ENCODE measurements around the gene AGER. TPM values are rescaled to one million over a fixed set of nuclear protein-coding genes. Genes with fewer than 3 reads are reported as not detected.
A peak's percentile ranks its signal among the peaks of the same experiment; 100 is the strongest.

AGER gene
- polyA plus RNA-seq, 1 donor from 2014 or later, result 7.2 TPM

DNA sequence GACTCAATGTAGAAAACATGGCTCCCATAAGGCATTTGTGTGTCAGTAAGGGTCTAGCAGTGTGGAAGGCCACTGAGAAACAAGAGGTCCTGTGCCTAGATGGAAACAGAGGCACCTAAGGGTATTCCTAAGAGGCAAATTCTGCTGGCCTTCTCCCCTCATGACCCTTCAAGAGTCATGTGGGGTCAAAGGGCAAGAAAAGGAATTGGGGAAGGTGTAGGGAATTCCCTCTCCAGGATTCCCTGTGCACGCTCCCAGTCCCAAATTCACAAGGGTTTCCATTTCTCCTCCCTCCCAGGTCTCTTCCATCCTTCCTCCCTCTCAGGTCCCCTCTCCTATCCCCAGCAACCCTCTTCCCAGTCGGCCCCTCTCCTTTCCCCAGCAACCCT is 8.7 kb downstream of the AGER start:
- TF ChIP-seq MXI1 (conservative IDR thresholded peaks at IDR 0.05; ENCODE audit: poor library complexity, severe bottlenecking) (peak; percentile 25), EZH2 (IDR thresholded peaks at IDR 0.05; ENCODE audit: borderline replicate concordance, insufficient read depth, low read length, poor library complexity, severe bottlenecking) (no peak), POLR2AphosphoS5 (IDR thresholded peaks at IDR 0.05) (no peak)
- TF ChIP-seq, protein P1, sequence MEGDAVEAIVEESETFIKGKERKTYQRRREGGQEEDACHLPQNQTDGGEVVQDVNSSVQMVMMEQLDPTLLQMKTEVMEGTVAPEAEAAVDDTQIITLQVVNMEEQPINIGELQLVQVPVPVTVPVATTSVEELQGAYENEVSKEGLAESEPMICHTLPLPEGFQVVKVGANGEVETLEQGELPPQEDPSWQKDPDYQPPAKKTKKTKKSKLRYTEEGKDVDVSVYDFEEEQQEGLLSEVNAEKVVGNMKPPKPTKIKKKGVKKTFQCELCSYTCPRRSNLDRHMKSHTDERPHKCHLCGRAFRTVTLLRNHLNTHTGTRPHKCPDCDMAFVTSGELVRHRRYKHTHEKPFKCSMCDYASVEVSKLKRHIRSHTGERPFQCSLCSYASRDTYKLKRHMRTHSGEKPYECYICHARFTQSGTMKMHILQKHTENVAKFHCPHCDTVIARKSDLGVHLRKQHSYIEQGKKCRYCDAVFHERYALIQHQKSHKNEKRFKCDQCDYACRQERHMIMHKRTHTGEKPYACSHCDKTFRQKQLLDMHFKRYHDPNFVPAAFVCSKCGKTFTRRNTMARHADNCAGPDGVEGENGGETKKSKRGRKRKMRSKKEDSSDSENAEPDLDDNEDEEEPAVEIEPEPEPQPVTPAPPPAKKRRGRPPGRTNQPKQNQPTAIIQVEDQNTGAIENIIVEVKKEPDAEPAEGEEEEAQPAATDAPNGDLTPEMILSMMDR (IDR thresholded peaks at IDR 0.05; ENCODE audit: poor library complexity, severe bottlenecking), result no peak
- TF ChIP-seq, protein P2, sequence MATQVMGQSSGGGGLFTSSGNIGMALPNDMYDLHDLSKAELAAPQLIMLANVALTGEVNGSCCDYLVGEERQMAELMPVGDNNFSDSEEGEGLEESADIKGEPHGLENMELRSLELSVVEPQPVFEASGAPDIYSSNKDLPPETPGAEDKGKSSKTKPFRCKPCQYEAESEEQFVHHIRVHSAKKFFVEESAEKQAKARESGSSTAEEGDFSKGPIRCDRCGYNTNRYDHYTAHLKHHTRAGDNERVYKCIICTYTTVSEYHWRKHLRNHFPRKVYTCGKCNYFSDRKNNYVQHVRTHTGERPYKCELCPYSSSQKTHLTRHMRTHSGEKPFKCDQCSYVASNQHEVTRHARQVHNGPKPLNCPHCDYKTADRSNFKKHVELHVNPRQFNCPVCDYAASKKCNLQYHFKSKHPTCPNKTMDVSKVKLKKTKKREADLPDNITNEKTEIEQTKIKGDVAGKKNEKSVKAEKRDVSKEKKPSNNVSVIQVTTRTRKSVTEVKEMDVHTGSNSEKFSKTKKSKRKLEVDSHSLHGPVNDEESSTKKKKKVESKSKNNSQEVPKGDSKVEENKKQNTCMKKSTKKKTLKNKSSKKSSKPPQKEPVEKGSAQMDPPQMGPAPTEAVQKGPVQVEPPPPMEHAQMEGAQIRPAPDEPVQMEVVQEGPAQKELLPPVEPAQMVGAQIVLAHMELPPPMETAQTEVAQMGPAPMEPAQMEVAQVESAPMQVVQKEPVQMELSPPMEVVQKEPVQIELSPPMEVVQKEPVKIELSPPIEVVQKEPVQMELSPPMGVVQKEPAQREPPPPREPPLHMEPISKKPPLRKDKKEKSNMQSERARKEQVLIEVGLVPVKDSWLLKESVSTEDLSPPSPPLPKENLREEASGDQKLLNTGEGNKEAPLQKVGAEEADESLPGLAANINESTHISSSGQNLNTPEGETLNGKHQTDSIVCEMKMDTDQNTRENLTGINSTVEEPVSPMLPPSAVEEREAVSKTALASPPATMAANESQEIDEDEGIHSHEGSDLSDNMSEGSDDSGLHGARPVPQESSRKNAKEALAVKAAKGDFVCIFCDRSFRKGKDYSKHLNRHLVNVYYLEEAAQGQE (IDR thresholded peaks at IDR 0.05; ENCODE audit: borderline replicate concordance), result no peak
- Histone ChIP-seq H3K4me2 (ENCODE audit: low read length) (peak overlapping the region; percentile 88), H3K9me2 (ENCODE audit: insufficient read depth, low read length) (no peaks in the 10 kb centered on the region), H3K27ac (ENCODE audit: low read length) (peak overlapping the region; percentile 97), H3K9me3 (ENCODE audit: low read length) (no peaks in the 10 kb centered on the region), H3F3A (ENCODE audit: insufficient read depth, low read length, poor library complexity, severe bottlenecking) (peaks cover 4% of the 10 kb centered on the region), H3K9ac (ENCODE audit: low read length) (peak overlapping the region; percentile 99), H2AFZ (ENCODE audit: low read depth, low read length) (peak overlapping the region; percentile 69), H4K20me1 (ENCODE audit: insufficient read depth) (no peaks in the 10 kb centered on the region), H3K79me2 (replicated peaks; ENCODE audit: insufficient read depth, low read length) (peaks cover 48% of the 10 kb centered on the region), H3K4me3 (ENCODE audit: low read length) (peak overlapping the region; percentile 91), H3K36me3 (ENCODE audit: insufficient read depth, low read length) (no peaks in the 10 kb centered on the region), H3K27me3 (ENCODE audit: insufficient read depth, low read depth, low read length) (no peaks in the 10 kb centered on the region)

DNA sequence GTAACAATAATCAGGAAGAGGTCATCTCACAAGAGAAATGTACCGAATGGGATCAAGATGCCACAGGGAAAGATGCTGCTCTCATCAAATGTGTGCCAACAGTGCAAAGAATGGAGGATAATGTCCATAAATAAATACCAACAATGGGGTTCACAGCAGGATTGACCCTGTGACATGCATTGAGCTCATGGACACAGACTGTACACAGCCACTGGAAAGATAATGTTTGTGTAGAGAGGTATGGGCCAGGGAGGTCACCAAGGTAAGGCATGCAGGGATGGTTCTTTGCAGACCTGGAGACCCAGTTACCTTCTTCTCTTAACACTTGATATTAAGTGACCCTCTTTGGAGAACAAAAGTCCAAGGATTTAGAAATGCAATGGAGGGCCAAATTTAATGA is 9.6 kb downstream of the AGER start:
- Histone ChIP-seq H3K27ac (ENCODE audit: low read length) (no peak overlapping the region), H3K4me3 (ENCODE audit: low read length) (peak overlapping the region; percentile 91), H3K9me2 (ENCODE audit: insufficient read depth, low read length) (no peaks in the 10 kb centered on the region), H4K20me1 (ENCODE audit: insufficient read depth) (no peaks in the 10 kb centered on the region), H3K36me3 (ENCODE audit: insufficient read depth, low read length) (no peaks in the 10 kb centered on the region), H3K79me2 (replicated peaks; ENCODE audit: insufficient read depth, low read length) (peaks cover 41% of the 10 kb centered on the region), H2AFZ (ENCODE audit: low read depth, low read length) (no peak overlapping the region), H3K9me3 (ENCODE audit: low read length) (no peaks in the 10 kb centered on the region), H3K27me3 (ENCODE audit: insufficient read depth, low read depth, low read length) (no peaks in the 10 kb centered on the region), H3F3A (ENCODE audit: insufficient read depth, low read length, poor library complexity, severe bottlenecking) (peaks cover 4% of the 10 kb centered on the region), H3K9ac (ENCODE audit: low read length) (no peak overlapping the region), H3K4me2 (ENCODE audit: low read length) (peak overlapping the region; percentile 88)
- TF ChIP-seq TAF1 (IDR thresholded peaks at IDR 0.05; ENCODE audit: low read depth), result no peak
- no peak for TF ChIP-seq POLR2AphosphoS5 (IDR thresholded peaks at IDR 0.05)
- TF ChIP-seq, protein P1 (IDR thresholded peaks at IDR 0.05; ENCODE audit: poor library complexity, severe bottlenecking), result no peak
- TF ChIP-seq EZH2 (IDR thresholded peaks at IDR 0.05; ENCODE audit: borderline replicate concordance, insufficient read depth, low read length, poor library complexity, severe bottlenecking), result no peak
- TF ChIP-seq SMC3 (conservative IDR thresholded peaks at IDR 0.05; ENCODE audit: poor library complexity), result no peak
- TF ChIP-seq EP300 (conservative IDR thresholded peaks at IDR 0.05; ENCODE audit: poor library complexity, severe bottlenecking), result no peak
- TF ChIP-seq, protein P2 (IDR thresholded peaks at IDR 0.05; ENCODE audit: borderline replicate concordance), result no peak
- TF ChIP-seq MXI1 (conservative IDR thresholded peaks at IDR 0.05; ENCODE audit: poor library complexity, severe bottlenecking), result no peak

Data from neural cell (in vitro differentiated cells).